ENCODE measurements around the gene ARHGEF37. TPM values are rescaled to one million over a fixed set of nuclear protein-coding genes. Genes with fewer than 3 reads are reported as not detected.
A peak's percentile ranks its signal among the peaks of the same experiment; 100 is the strongest.
"Not testable (repeated sequence)": the region's sequence is repeated elsewhere in the genome, so short reads cannot be mapped to it uniquely, and the experiment has no call there.

Gene ARHGEF37
- total and polyA plus RNA-seq, 2 donors = 5.6 to 14.2 TPM

GRCh38 chr5:149578896-149579295, 2.4 kb upstream of the ARHGEF37 start:
- H3K4me3 ChIP-seq (ENCODE audit: low read depth, low read length) = no peak overlapping the region
- H3K27ac ChIP-seq (ENCODE audit: low read depth) = no peak overlapping the region
- no peaks in the 10 kb centered on the region for H3K36me3 ChIP-seq (ENCODE audit: insufficient read depth)
- whole genome bisulfite sequencing = 85% methylated on average over 5 of the region's 5 CpGs
- no peaks in the 10 kb centered on the region for H3K4me1 ChIP-seq (ENCODE audit: insufficient read depth)
- DNase-seq (ENCODE audit: extremely low spot score) = no peak

GRCh38 chr5:149580808-149581191, 498 bp upstream of the ARHGEF37 start:
- Histone ChIP-seq H3K4me1 (ENCODE audit: insufficient read depth) (no peaks in the 10 kb centered on the region), H3K36me3 (ENCODE audit: insufficient read depth) (no peaks in the 10 kb centered on the region), H3K27ac (ENCODE audit: low read depth) (no peak overlapping the region), H3K4me3 (ENCODE audit: low read depth, low read length) (peak overlapping the region; percentile 65)
- DNase-seq (ENCODE audit: extremely low spot score) = no peak
- 41% methylated on average over 10 of the region's 10 CpGs for WGBS

- WGBS = 15% methylated on average over 9 of the region's 9 CpGs
- no peak for DNase-seq (ENCODE audit: extremely low spot score)
- H3K36me3 ChIP-seq (ENCODE audit: insufficient read depth) = no peaks in the 10 kb centered on the region
- peak overlapping the region; percentile 81 for H3K27ac ChIP-seq (ENCODE audit: low read depth)
- peak overlapping the region; percentile 65 for H3K4me3 ChIP-seq (ENCODE audit: low read depth, low read length)
- H3K4me1 ChIP-seq (ENCODE audit: insufficient read depth) = no peaks in the 10 kb centered on the region
These were observed 852 bp downstream of the ARHGEF37 start for GRCh38 chr5:149581931-149582768.

- H3K36me3 ChIP-seq (ENCODE audit: insufficient read depth) = peaks cover 2% of the 10 kb centered on the region
- H3K4me3 ChIP-seq (ENCODE audit: low read depth, low read length) = no peak overlapping the region
- DNase-seq (ENCODE audit: extremely low spot score) = no peak
- H3K27ac ChIP-seq (ENCODE audit: low read depth) = peak overlapping the region; percentile 67
- H3K4me1 ChIP-seq (ENCODE audit: insufficient read depth) = no peaks in the 10 kb centered on the region
- 26% methylated on average over 1 of the region's 1 CpG for WGBS
These were observed 2.1 kb downstream of the ARHGEF37 start for GRCh38 chr5:149583394-149583793.

- no peaks in the 10 kb centered on the region for H3K4me1 ChIP-seq (ENCODE audit: insufficient read depth)
These were observed 2.8 kb downstream of the ARHGEF37 start for GRCh38 chr5:149584121-149584520.

GRCh38 chr5:149585910-149586309, 4.6 kb downstream of the ARHGEF37 start:
- H3K36me3 ChIP-seq (ENCODE audit: insufficient read depth) = peaks cover 2% of the 10 kb centered on the region
- H3K27ac ChIP-seq (ENCODE audit: low read depth) = no peak overlapping the region
- H3K4me1 ChIP-seq (ENCODE audit: insufficient read depth) = no peaks in the 10 kb centered on the region

More at GRCh38 chr5:149584121-149584520, 2.8 kb downstream of the ARHGEF37 start:
- 28% methylated on average over 2 of the region's 2 CpGs for WGBS
- Histone ChIP-seq H3K36me3 (ENCODE audit: insufficient read depth) (peaks cover 2% of the 10 kb centered on the region), H3K4me3 (ENCODE audit: low read depth, low read length) (no peak overlapping the region), H3K27ac (ENCODE audit: low read depth) (peak overlapping the region; percentile 67)
- no peak for DNase-seq (ENCODE audit: extremely low spot score)

GRCh38 chr5:149586708-149587318, 5.5 kb downstream of the ARHGEF37 start:
- 88% methylated on average over 1 of the region's 1 CpG for WGBS
- Histone ChIP-seq H3K4me1 (ENCODE audit: insufficient read depth) (no peaks in the 10 kb centered on the region), H3K4me3 (ENCODE audit: low read depth, low read length) (no peak overlapping the region), H3K27ac (ENCODE audit: low read depth) (peak overlapping the region; percentile 23), H3K36me3 (ENCODE audit: insufficient read depth) (peaks cover 2% of the 10 kb centered on the region)
- no peak for DNase-seq (ENCODE audit: extremely low spot score)

More at GRCh38 chr5:149585910-149586309, 4.6 kb downstream of the ARHGEF37 start:
- no peak for DNase-seq (ENCODE audit: extremely low spot score)
- no peak overlapping the region for H3K4me3 ChIP-seq (ENCODE audit: low read depth, low read length)

- H3K4me3 ChIP-seq (ENCODE audit: low read depth, low read length) = no peak overlapping the region
- H3K4me1 ChIP-seq (ENCODE audit: insufficient read depth) = no peaks in the 10 kb centered on the region
- H3K27ac ChIP-seq (ENCODE audit: low read depth) = no peak overlapping the region
- DNase-seq (ENCODE audit: extremely low spot score) = no peak
- H3K36me3 ChIP-seq (ENCODE audit: insufficient read depth) = peaks cover 2% of the 10 kb centered on the region
- WGBS = 99% methylated on average over 1 of the region's 1 CpG
These were observed 7.6 kb downstream of the ARHGEF37 start for GRCh38 chr5:149588936-149589335.

- WGBS = 80% methylated on average over 2 of the region's 2 CpGs
- DNase-seq (ENCODE audit: extremely low spot score) = no peak
- Histone ChIP-seq H3K36me3 (ENCODE audit: insufficient read depth) (no peaks in the 10 kb centered on the region), H3K4me3 (ENCODE audit: low read depth, low read length) (no peak overlapping the region), H3K27ac (ENCODE audit: low read depth) (no peak overlapping the region), H3K4me1 (ENCODE audit: insufficient read depth) (peaks cover 1% of the 10 kb centered on the region)
These were observed 12.1 kb downstream of the ARHGEF37 start for GRCh38 chr5:149593370-149593769.

GRCh38 chr5:149594206-149594895, 13.1 kb downstream of the ARHGEF37 start:
- H3K4me3 ChIP-seq (ENCODE audit: low read depth, low read length) = no peak overlapping the region
- peaks cover 1% of the 10 kb centered on the region for H3K4me1 ChIP-seq (ENCODE audit: insufficient read depth)
- H3K36me3 ChIP-seq (ENCODE audit: insufficient read depth) = no peaks in the 10 kb centered on the region
- WGBS = 87% methylated on average over 5 of the region's 5 CpGs
- H3K27ac ChIP-seq (ENCODE audit: low read depth) = no peak overlapping the region
- DNase-seq (ENCODE audit: extremely low spot score) = no peak

- not testable (repeated sequence) for H3K4me3 ChIP-seq (ENCODE audit: low read depth, low read length); H3K27ac ChIP-seq (ENCODE audit: low read depth); DNase-seq (ENCODE audit: extremely low spot score); H3K36me3 ChIP-seq (ENCODE audit: insufficient read depth); H3K4me1 ChIP-seq (ENCODE audit: insufficient read depth)
- 89% methylated on average over 3 of the region's 3 CpGs for WGBS
These were observed 13.8 kb downstream of the ARHGEF37 start for GRCh38 chr5:149595105-149595504.

- H3K27ac ChIP-seq (ENCODE audit: low read depth) = no peak overlapping the region
- no peaks in the 10 kb centered on the region for H3K36me3 ChIP-seq (ENCODE audit: insufficient read depth)
- H3K4me1 ChIP-seq (ENCODE audit: insufficient read depth) = peaks cover 1% of the 10 kb centered on the region
- H3K4me3 ChIP-seq (ENCODE audit: low read depth, low read length) = no peak overlapping the region
- DNase-seq (ENCODE audit: extremely low spot score) = no peak
- 79% methylated on average over 2 of the region's 2 CpGs for WGBS
These were observed 15.4 kb downstream of the ARHGEF37 start for GRCh38 chr5:149596712-149597111.

- no peak overlapping the region for H3K27ac ChIP-seq (ENCODE audit: low read depth)
- no peaks in the 10 kb centered on the region for H3K36me3 ChIP-seq (ENCODE audit: insufficient read depth)
- H3K4me1 ChIP-seq (ENCODE audit: insufficient read depth) = peaks cover 1% of the 10 kb centered on the region
- WGBS = 97% methylated on average over 7 of the region's 7 CpGs
- no peak overlapping the region for H3K4me3 ChIP-seq (ENCODE audit: low read depth, low read length)
- DNase-seq (ENCODE audit: extremely low spot score) = no peak
These were observed 16.3 kb downstream of the ARHGEF37 start for GRCh38 chr5:149597618-149598017.

GRCh38 chr5:149598234-149598633, 16.9 kb downstream of the ARHGEF37 start:
- not testable (repeated sequence) for DNase-seq (ENCODE audit: extremely low spot score); H3K4me3 ChIP-seq (ENCODE audit: low read depth, low read length); H3K36me3 ChIP-seq (ENCODE audit: insufficient read depth); H3K4me1 ChIP-seq (ENCODE audit: insufficient read depth); H3K27ac ChIP-seq (ENCODE audit: low read depth)
- WGBS = 91% methylated on average over 2 of the region's 2 CpGs
